GM04504 (cell line): ENCODE results near the gene HCK.

Experiments used
- DNase-seq: peaks from one replicate; pipeline ENCODE4 v3.0.0-alpha.2; 2012; ENCODE audit warnings: low read depth

HCK gene

DNA sequence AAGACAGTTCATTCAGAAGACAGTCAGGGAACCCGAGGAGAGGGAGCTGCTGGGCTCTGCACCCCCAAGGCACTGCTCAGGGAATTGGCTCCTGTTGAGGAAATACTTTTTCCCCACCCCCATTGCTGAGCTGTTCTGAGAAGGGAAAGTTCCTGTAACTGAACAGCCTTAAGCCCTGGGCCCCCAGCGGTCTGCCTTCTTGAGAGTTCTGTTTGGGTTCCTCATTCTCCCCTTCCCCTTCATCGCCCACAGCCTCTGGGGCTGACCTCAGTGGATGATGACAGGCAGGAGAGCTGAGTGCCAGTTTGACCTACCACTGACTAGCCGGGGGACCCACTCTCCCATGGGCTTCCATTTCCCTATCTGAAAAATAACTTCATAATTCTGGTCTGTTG is 10.7 kb downstream of the HCK start:
- DNase-seq, result no peak

DNA sequence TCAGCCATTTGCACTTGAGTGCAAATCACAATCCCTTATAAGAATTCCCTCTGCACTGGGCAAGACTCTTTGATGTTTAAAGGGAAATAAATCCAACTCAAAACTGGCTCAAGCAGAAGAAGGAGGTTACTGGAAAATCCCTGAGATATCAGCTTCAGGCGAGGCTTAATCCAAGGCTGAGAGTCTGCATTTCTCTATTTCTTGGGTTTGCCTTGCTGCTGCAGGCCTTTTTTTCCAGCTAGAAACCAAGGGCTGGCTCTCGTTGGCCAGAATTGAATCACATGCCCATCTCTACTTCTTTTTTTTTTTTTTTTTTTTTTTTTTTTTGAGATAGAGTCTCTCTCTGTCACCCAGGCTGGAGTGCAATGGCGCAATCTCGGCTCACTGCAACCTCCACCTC is 11.7 kb downstream of the HCK start:
- no peak for DNase-seq

DNA sequence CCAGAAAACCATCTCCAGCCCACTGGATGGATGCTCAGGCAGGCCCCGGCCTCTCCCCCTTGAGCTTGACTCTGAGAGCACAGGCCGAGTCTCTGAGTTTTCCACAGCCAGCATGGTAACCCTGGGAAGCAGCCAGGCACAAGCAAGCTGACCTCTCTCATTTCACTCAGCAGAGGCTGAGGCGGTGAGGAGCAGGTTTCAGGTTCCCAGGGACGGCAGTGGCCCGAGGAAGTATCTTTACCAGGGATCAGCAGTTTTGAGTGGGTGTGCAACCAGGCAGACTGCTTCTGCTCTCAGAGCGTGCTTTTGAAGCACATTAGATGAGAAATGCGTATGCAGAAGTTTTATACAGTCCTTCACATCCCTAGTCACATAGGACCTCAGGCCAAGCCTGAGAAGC is 12.6 kb downstream of the HCK start:
- no peak for DNase-seq

DNA sequence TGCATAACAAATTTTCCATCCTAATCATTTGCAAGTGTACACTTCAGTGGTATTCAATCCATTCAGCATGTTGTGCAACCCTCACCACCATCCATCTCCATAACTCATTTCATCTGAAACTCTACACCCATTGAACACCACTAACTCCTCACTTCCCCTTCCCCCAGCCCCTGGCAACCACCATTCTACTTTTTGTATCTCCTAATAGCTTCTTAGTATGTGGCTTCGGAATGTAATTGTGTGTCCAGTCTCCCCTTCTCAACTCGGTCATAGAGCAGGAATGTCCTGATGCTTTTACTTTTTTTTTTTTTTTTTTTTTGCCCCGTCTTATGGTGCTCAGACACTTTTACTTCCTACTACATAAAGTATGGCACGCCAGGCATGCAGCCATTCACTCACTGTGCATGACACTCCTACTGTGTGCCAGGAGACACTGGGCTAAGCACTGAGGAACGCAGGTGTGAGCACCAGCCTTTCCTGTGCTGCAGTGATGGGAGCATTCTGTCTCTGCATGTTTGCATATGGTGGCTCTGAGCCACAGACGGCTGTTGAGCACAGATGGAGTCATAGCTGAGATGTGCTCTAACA is 15.3 kb downstream of the HCK start:
- DNase-seq, result peak; percentile 87

DNA sequence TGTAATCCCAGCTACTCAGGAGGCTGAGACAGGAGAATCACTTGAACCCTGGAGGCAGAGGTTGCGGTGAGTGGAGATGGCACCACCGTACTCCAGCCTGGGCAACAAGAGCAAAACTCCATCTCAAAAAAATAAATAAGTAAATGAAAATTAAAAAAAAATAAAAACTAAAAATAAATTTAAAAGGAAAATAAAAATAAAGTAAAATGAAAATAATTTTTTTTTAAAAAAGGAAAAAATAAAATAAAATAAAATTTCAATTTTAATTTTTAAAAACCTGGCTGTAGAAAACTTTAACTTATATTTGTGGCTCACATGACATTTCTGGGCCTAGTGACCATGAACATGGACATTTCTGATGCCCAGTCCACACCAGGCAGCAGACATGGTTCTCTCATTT is 16.1 kb downstream of the HCK start:
- DNase-seq, result no peak

DNA sequence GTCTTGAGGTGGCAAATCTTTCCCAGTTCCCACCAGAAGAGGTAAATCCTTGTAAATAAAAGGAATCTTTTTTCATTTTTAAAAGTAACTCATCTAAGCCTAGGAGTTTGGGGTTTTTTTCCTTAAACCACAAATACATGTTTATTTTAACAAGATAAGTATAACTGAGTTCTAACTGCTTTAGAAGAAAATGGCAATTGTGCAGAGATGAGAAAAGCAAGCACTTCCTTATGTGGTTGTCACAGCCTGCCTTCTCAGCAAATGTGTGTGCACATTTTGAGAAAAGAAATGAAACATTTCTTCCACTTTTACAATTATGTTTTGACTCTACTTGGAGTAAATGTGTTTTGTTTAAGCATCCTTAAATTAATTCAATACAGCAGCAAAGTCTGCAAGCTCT is 17.7 kb downstream of the HCK start:
- no peak for DNase-seq

DNA sequence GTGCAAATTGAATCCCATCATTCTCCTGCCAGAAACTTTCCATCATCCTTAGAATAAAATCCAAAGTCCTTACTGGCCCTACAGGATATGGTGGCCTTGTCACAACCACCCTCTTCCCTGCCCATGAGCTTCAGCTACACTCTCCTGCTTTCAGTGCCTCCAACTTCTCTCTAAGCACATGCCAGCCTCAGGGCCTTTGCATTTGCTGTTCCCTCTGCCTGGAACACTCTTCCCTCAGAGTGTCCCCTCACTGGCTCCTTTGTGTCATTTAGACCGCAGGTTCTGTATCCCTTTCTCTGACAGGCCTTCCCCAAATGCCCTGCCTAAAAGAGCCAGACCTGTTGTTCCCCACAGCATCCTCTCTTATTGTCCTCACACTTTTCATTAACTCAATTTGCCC is 18.2 kb downstream of the HCK start:
- DNase-seq, result no peak

DNA sequence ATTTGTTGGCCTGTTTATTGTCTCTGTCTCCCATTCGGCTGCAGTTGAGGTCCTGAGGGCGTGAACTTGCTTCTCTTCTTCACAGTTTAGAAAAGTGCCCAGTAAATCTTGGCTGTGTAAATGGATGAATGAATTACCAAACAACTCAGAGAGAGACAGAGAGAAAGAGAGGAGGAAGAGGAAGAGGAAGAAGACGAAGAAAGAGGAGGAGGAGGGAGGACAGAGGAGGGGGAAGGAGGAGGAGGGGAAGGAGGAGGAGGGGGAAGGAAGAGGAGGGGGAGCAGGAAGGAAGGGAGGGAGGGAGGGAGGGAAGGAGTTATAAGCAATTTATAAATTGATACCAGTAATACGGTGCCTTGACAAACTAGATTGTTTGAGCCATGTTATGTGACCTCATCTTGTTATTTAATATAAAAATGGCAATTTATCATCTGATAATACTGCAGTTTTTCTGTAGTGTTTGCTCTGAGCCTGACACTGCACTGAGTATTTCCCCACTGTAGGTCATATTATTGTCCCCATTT is 18.7 kb downstream of the HCK start:
- DNase-seq, result no peak

DNA sequence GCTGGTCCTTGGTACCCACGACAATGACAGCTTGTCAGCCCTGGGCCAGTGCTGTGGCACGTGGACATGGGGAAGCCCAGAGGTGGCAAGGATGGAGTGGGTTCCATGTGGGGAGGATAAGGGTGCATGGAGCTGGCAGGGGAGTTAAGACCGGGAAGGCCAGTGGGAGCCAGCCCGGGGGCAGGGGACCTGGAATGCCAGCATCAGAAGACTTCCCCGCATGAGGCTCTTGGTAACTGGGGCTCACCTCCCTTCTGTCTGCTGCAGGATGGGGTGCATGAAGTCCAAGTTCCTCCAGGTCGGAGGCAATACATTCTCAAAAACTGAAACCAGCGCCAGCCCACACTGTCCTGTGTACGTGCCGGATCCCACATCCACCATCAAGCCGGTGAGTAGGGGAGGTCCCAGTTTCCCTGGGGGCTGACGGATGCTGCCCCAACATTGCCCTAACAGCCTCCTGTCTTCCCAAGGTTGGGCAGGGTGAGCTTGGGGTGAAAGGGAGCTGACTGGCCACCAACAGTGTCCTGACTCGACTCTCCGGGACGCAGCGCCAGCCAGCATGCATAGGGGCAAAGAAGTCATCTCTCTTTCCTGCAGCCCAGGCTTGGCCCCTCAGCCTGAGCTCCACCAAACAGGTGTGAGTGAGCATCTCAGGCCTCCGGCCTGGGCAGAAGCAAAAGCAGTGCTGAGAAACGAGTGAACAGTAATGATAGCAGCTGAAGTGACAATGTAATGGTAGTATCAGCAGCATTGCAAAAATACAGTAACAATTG is 19.5 kb downstream of the HCK start:
- DNase-seq, result no peak

DNA sequence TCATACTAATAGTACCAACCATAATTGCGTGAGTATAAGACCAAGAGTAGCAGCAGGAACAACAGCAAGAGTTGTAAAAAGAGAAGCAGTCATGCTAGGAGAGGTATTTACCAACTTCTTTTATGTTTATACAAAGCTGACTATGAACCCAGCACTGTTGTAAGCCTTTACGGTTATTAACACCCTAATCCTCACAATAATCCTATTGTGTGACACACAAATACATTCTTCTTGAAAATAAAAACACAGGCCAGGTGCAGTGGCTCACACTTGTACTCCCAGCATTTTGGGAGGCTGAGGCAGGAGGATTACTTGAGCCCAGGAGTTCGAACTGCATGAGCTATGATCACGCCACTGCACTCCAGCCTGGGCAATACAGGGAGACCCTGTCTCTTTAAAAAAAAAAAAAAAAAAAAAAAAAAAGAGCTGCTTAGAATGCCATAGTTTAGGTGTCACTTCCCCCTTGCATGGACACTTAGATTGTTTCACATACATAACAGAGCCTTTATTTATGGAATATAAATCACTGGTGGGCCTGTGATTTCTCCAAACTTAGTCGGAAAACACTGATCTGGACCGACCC is 20.2 kb downstream of the HCK start:
- DNase-seq, result no peak

DNA sequence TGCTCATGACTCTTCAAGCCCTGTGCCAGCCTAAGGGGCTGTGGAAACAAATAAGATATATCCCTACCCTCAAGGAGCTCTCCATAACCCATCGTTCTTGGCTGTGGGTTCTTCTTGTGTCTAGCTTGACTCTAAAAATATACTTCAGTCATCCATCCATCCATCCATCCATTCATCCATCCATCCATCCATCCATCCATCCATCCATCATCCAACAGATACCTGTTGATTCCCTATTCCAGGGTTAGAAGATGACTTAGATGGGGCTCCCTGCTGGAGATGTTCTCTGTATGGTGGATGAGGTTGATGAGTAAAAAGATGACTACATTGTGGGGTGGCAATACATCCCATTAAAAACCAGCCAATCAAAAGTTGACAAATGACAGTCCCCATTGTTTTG is 23.5 kb downstream of the HCK start:
- DNase-seq, result no peak

DNA sequence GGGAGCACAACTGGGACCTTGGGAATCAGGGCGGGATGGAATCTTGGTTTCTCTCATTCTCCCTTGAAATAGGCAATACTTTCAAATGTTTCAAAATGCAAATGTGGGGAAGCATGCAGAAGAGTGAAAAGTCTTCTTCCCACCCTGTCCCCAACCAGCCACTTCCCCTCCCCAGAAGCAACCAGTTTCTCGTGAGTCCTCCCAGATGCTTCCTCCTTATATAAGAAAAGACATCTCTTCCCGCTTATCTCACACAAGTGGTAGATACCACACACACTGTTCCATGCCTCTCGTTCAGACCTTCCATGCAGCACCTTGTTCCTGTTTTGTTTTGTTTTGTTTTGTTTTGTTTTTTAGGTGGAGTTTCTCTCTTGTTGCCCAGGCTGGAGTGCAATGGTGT is 25.1 kb downstream of the HCK start:
- no peak for DNase-seq

DNA sequence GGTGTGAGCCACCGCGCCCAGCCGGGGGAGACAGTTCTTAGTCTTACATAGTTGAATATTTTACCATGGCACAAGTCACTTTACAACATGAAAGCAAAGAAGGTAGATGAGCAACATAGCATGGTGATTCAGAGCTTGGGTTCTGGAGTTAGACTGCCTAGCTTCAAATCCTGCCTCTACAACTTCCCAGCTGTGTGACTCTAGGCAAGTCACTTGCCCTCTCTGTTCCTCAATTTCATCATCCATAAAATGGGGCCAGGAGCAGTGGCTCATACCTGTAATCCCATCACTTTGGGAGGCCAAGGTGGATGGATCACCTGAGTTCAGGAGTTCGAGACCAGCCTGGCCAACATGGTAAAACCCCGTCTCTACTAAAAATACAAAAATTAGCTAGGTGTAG is 26.3 kb downstream of the HCK start:
- no peak for DNase-seq

DNA sequence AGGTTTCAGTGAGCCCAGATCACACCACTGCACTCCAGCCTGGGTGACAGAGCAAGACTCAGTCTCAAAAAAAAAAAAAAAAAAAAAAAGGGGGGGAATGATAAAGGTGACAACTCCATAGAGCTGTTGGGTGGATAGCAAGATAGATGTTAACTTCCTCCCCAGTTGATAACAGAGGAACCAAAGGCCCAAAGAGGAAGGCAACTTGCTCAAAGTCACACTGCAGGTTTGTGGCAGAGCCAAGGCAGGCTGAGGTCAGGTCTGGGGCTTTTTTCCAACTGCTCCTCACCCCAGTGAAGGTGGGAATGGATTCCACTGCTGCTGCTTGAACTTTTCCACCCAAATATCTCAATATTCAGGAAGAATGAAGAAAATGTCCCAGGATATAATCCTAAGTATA is 26.7 kb downstream of the HCK start:
- DNase-seq, result no peak

DNA sequence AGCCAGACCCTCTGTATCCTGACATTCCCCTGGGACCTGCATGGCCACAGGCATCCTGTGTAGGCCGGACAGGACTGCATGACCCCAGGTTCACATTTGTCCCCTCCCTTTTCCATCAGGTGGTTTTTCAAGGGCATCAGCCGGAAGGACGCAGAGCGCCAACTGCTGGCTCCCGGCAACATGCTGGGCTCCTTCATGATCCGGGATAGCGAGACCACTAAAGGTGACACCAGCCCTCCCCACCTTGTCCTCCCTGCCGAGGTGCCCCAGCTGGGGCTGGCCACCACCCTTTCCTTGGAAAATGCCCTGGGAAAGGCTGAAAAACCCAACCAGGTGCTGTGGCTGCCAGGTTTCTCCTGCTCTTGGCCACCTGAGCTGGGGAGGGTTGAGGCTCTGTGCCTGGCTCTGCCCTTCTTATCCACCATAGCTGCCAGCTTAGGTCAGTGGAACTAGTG is 27.6 kb downstream of the HCK start:
- DNase-seq, result no peak

DNA sequence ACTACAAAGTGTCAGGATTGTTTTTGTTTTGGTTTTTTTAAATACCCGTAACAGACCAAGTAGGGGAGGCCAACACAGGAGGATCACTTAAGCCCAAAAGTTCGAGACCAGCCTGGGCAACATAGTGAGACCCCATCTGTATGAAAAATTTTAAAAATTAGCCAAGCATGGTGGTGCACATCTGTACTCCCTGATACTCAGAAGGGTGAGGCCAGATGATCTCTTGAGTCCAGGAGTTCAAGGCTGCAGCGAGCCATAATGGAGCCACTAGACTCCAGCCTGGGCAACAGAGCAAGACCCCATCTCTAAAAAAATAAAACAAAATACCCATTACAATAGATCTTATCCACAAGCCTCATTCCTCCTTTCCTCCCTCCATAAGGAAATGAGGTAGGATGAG is 28.7 kb downstream of the HCK start:
- no peak for DNase-seq

DNA sequence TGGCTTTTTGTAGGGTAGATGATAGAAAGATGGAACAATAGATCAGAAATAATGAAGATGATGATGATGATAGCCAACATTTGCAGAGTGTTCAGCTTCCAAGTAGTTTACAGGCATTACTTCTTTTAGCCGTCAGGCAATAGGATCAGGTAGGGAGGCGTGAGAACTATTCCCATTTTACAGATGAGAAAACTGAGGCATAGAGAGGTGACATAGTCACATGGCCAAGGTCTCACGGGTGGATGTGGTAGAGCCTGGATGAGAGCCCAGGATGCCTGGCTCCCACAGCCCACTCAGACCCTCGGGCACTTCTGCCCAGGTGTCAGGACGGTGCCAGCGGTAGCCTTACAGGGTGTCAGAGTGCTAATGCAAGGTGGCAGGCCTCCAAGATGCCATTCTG is 31.4 kb downstream of the HCK start:
- DNase-seq, result no peak

DNA sequence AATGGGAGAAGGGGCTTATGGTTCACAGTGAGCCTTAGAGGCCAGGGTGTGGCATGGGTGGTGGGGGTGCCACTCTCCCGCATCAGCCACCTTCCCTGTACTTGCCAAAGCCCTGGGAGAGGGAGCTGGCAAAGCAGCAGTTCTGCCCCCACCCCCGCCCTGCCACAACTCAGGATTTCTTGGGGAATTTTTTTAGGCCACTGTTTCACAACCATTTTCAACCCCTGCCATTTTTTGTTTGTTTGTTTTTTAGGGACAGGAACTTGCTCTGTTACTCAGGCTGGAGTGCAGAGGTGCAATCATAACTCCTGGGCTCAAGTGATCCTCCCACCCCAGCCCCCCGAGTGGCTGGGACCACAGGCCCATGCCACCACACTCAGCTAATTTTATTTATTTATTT is 35.0 kb downstream of the HCK start:
- no peak for DNase-seq

DNA sequence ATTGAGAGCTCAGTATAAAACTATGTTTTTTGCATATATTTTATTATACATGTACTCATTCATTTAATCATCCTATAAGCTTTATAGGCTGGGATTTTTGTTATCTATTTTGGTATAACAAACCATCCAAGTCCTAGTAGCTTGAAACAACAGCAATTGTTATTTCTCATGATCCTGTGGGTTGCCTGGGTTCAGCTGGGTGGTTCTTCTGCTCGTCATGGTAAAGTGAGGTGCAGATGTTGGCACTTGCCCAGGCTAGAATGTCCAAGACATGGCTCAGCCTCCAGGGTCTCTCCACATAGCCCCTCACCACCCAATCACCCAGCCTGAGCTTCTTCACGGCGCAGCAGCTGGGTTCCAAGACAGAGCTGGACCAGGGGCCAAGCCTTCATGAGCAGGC is 36.7 kb downstream of the HCK start:
- DNase-seq, result no peak

DNA sequence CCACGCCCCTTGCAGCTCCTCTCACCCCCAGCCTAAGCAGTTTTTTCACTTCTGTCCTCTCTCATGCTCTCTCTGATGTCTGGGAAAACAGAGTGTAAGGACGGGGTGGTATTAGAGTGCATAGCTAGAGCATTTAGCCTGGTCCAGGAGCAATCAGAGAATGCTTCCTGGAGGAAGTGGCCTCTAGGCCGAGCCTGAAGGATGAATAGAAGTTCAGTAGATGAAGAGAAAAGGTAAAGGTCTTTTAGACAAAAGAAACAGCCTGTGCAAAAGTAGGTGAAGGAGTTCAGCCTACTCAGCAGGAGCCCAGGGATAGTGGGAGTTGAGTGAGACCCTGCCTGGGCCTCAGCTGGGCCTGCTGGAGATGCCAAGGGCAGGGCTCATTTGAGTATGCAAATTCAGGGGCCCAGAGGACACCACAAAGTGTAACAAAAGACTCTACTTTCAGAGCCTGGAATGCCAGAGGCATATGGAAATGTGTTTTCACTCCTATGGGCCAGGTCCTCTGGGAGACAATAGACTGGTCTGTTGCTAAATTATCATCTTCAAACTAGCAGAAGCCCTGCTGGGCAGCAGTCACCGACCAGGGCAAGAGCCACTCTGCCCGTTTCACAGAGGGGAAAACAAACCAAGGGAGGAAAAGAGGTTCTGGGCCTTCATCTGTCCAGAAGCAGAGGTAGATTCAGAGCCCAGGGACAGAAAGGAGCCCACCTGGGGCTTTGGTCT is 37.8 kb downstream of the HCK start:
- no peak for DNase-seq

DNA sequence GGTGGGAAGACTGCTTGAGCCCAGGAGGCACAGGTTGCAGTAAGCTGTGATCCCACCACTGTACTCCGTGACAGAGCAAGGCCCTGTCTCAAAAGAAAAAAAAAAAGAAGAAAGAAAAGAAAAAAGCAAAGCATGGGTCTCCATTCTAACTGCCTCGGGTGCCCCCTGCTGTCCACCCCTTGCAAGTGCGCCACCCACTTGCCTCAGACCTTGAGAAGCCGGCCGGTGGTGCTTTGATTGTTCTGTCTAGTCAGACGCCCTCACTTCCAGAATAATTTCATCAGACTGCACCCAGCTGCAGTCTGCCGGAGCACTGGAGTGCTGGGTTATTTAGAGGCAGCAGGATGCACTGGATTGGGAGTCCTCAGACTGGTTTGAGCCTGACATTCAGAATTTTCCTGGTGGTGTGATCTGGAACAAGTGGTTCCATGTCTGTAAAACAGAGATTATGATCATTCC is 39.9 kb downstream of the HCK start:
- peak; percentile 47 for DNase-seq

DNA sequence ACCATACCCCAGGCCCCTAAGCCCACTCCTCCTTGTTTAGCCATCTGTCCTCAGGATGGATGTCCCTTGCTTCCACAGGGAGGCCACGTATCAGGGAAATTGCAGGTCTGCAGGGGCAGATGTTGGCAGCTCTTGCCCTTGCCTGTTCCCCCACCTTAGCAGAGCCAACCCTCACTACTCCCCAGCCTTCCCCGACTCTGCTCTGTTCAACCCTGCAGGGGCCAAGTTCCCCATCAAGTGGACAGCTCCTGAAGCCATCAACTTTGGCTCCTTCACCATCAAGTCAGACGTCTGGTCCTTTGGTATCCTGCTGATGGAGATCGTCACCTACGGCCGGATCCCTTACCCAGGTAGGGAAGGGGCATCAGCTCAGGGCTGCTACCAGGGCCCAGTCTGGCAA is 46.7 kb downstream of the HCK start:
- DNase-seq, result no peak
